Measurements from ENCODE around the gene RFX5. TPM values are rescaled to one million over a fixed set of nuclear protein-coding genes. Genes with fewer than 3 reads are reported as not detected.
"Not testable (repeated sequence)": the region's sequence is repeated elsewhere in the genome, so short reads cannot be mapped to it uniquely, and the experiment has no call there.

Gene RFX5
- total RNA-seq, 1 donor from 2014 or later, result 61.3 TPM

DNA sequence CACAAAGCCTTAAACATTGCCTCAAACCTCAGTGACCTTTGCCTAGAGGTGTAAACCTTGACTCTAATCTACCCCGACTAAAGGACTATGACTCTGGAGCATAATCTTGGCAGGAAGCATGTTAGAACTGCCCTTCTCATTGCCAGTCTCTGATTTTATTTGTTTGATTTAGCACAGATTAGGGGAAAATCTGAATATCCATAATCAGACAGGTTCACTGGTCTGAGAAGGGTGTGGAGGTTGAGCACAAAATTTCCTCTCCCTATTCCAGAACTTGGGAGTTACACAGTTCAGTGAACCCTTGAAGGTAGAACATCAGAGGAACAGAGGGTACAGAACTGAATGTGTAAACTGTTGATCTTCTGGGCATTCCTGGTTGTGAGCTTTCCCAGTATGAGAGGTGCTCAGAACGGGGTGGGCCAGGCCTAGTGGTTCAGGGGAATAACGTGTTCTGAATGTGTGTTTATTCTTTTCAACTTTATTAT is 44.1 kb upstream of the RFX5 start:
- H4K20me1 ChIP-seq (ENCODE audit: insufficient read depth, low read length), result no peaks in the 10 kb centered on the region
- H3K4me2 ChIP-seq (ENCODE audit: low read length), result no peak overlapping the region
- no peaks in the 10 kb centered on the region for H3K36me3 ChIP-seq (ENCODE audit: insufficient read depth, low read length)
- no peak overlapping the region for H3K27ac ChIP-seq (ENCODE audit: low read depth, low read length)
- no peak for FAIRE-seq
- no peak for DNase-seq (ENCODE audit: low read depth)
- no peak overlapping the region for H3K27ac Mint-ChIP-seq (ENCODE audit: unreplicated experiment)
- no peaks in the 10 kb centered on the region for H3K4me1 Mint-ChIP-seq (ENCODE audit: low read depth, unreplicated experiment)
- H3K9me3 Mint-ChIP-seq (ENCODE audit: unreplicated experiment), result peaks cover 5% of the 10 kb centered on the region
- H3K27me3 Mint-ChIP-seq (ENCODE audit: low read depth, unreplicated experiment), result no peaks in the 10 kb centered on the region
- H3K79me2 ChIP-seq (ENCODE audit: insufficient read depth, low read length), result no peaks in the 10 kb centered on the region
- no peak overlapping the region for H2AFZ ChIP-seq (ENCODE audit: low read depth, low read length)
- H3K9ac ChIP-seq (ENCODE audit: low read length), result no peak overlapping the region
- no peaks in the 10 kb centered on the region for H3K4me1 ChIP-seq (ENCODE audit: insufficient read depth, low read length)
- H3K36me3 Mint-ChIP-seq (ENCODE audit: low read depth, unreplicated experiment), result peaks cover 1% of the 10 kb centered on the region
- no peaks in the 10 kb centered on the region for H3K9me3 ChIP-seq (ENCODE audit: insufficient read depth, low read depth, low read length)
- H3K4me3 Mint-ChIP-seq (ENCODE audit: unreplicated experiment), result no peak overlapping the region
- peaks cover 4% of the 10 kb centered on the region for H3K27me3 ChIP-seq (ENCODE audit: insufficient read depth, low read length)
- H3K4me3 ChIP-seq (ENCODE audit: insufficient read depth, low read depth, low read length), result no peak overlapping the region
- TF ChIP-seq, protein P1, sequence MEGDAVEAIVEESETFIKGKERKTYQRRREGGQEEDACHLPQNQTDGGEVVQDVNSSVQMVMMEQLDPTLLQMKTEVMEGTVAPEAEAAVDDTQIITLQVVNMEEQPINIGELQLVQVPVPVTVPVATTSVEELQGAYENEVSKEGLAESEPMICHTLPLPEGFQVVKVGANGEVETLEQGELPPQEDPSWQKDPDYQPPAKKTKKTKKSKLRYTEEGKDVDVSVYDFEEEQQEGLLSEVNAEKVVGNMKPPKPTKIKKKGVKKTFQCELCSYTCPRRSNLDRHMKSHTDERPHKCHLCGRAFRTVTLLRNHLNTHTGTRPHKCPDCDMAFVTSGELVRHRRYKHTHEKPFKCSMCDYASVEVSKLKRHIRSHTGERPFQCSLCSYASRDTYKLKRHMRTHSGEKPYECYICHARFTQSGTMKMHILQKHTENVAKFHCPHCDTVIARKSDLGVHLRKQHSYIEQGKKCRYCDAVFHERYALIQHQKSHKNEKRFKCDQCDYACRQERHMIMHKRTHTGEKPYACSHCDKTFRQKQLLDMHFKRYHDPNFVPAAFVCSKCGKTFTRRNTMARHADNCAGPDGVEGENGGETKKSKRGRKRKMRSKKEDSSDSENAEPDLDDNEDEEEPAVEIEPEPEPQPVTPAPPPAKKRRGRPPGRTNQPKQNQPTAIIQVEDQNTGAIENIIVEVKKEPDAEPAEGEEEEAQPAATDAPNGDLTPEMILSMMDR (IDR thresholded peaks at IDR 0.05; ENCODE audit: insufficient read depth, low read depth, low read length), result no peak
- no peak for TF ChIP-seq EZH2 (IDR thresholded peaks at IDR 0.05; ENCODE audit: insufficient read depth, low read length)

DNA sequence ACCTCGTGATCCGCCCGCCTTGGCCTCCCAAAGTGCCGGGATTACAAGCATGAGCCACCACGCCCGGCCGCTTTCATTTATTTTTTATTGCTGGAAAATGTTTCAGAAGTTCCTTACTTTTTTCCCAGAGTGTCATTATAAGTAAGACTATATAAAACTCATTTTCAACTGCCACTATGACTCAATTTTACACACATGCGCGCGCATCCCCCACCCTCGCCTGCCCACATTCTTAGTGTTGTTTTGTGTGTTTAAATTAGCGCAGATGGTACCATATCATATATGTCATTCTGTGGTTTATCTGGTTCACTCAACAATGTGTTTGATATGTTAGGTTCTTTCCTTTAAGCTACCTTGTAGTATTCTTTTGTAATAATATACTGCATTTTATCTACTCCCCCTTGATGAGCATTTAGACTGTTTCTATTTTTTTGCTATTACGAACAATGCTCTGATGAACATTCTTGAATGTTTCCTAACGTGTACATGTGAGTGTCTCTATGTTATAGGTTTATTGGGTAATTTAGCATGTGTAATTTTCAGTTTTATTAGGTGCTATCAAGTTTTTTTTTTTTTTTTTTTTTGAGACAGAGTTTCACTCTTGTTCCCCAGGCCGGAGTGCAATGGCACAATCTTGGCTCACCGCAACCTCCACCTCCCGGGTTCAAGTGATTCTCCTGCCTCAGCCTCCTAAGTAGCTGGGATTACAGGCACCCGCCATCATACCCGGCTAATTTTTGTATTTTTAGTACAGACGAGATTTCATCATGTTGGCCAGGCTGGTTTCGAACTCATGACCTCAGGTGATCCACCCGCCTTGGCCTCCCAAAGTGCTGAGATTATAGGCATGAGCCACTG is 43.4 kb upstream of the RFX5 start:
- not testable (repeated sequence) for H3K36me3 ChIP-seq (ENCODE audit: insufficient read depth, low read length); FAIRE-seq; H3K27me3 ChIP-seq (ENCODE audit: insufficient read depth, low read length); H3K4me1 Mint-ChIP-seq (ENCODE audit: low read depth, unreplicated experiment); H3K4me3 ChIP-seq (ENCODE audit: insufficient read depth, low read depth, low read length); H3K9me3 Mint-ChIP-seq (ENCODE audit: unreplicated experiment); H3K4me2 ChIP-seq (ENCODE audit: low read length); H4K20me1 ChIP-seq (ENCODE audit: insufficient read depth, low read length); H3K27ac Mint-ChIP-seq (ENCODE audit: unreplicated experiment); H3K4me3 Mint-ChIP-seq (ENCODE audit: unreplicated experiment); DNase-seq (ENCODE audit: low read depth); H3K27ac ChIP-seq (ENCODE audit: low read depth, low read length); H3K36me3 Mint-ChIP-seq (ENCODE audit: low read depth, unreplicated experiment); H3K79me2 ChIP-seq (ENCODE audit: insufficient read depth, low read length); H3K9me3 ChIP-seq (ENCODE audit: insufficient read depth, low read depth, low read length); H2AFZ ChIP-seq (ENCODE audit: low read depth, low read length); H3K27me3 Mint-ChIP-seq (ENCODE audit: low read depth, unreplicated experiment); H3K9ac ChIP-seq (ENCODE audit: low read length); H3K4me1 ChIP-seq (ENCODE audit: insufficient read depth, low read length)

DNA sequence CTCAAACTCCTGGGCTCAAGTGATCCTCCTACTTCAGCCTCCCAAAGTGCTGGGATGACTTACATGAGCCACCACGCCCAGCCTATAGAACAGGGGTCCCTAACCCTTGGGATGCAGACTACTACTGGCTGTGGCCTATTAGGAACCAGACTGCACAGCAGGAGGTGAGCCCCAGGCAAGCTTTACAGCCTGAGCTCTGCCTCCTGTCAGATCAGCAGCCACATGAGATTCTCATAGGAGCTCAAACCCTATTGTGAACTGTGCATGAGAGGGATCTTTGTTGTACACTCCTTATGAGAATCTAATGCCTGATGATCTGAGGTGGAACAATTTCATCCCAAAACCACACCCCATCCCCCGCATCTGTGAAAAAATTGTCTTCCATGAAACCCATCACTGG is 39.0 kb upstream of the RFX5 start:
- Mint-ChIP-seq H3K9me3 (ENCODE audit: unreplicated experiment) (no peaks in the 10 kb centered on the region), H3K4me1 (ENCODE audit: low read depth, unreplicated experiment) (no peaks in the 10 kb centered on the region), H3K27me3 (ENCODE audit: low read depth, unreplicated experiment) (peaks cover 2% of the 10 kb centered on the region), H3K27ac (ENCODE audit: unreplicated experiment) (no peak overlapping the region), H3K4me3 (ENCODE audit: unreplicated experiment) (no peak overlapping the region), H3K36me3 (ENCODE audit: low read depth, unreplicated experiment) (no peaks in the 10 kb centered on the region)
- no peaks in the 10 kb centered on the region for H3K9me3 ChIP-seq (ENCODE audit: insufficient read depth, low read depth, low read length)
- FAIRE-seq (no peak), DNase-seq (ENCODE audit: low read depth) (no peak)
- H3K27me3 ChIP-seq (ENCODE audit: insufficient read depth, low read length), result no peaks in the 10 kb centered on the region
- H3K4me3 ChIP-seq (ENCODE audit: insufficient read depth, low read depth, low read length), result no peak overlapping the region
- H3K36me3 ChIP-seq (ENCODE audit: insufficient read depth, low read length), result no peaks in the 10 kb centered on the region
- H3K27ac ChIP-seq (ENCODE audit: low read depth, low read length), result no peak overlapping the region
- no peaks in the 10 kb centered on the region for H3K4me1 ChIP-seq (ENCODE audit: insufficient read depth, low read length)
- H2AFZ ChIP-seq (ENCODE audit: low read depth, low read length), result no peak overlapping the region
- no peaks in the 10 kb centered on the region for H4K20me1 ChIP-seq (ENCODE audit: insufficient read depth, low read length)
- H3K9ac ChIP-seq (ENCODE audit: low read length), result no peak overlapping the region
- TF ChIP-seq, protein P1 (IDR thresholded peaks at IDR 0.05; ENCODE audit: insufficient read depth, low read depth, low read length), result no peak
- TF ChIP-seq EZH2 (IDR thresholded peaks at IDR 0.05; ENCODE audit: insufficient read depth, low read length), result no peak
- no peak overlapping the region for H3K4me2 ChIP-seq (ENCODE audit: low read length)
- H3K79me2 ChIP-seq (ENCODE audit: insufficient read depth, low read length), result no peaks in the 10 kb centered on the region
